Stimulated activated CD8-positive, alpha-beta memory T cell treated with anti-CD3 and anti-CD28 coated beads, Interleukin-12 subunit alpha, Interleukin-12 subunit beta, amount 100 ng/mL, for 4 hours (primary cell): ENCODE data around the gene NLK.
"Not testable (repeated sequence)": the region's sequence is repeated elsewhere in the genome, so short reads cannot be mapped to it uniquely, and the experiment has no call there.

Source experiments
- DNase-seq: peaks from one replicate; pipeline ENCODE4 v3.0.0-alpha.2; 2020; ENCODE audit warnings: low read depth

NLK gene

GRCh38 chr17:28231624-28232023 is 189.1 kb downstream of the NLK start:
- DNase-seq = not testable (repeated sequence)

- DNase-seq = not testable (repeated sequence)
Observed at GRCh38 chr17:28232966-28233870, 190.7 kb downstream of the NLK start.

- DNase-seq = not testable (repeated sequence)
Observed at GRCh38 chr17:28233872-28234856, 191.7 kb downstream of the NLK start.

GRCh38 chr17:28235066-28235700 is 192.7 kb downstream of the NLK start:
- DNase-seq = not testable (repeated sequence)

GRCh38 chr17:28236033-28236653 is 193.7 kb downstream of the NLK start:
- not testable (repeated sequence) for DNase-seq

- not testable (repeated sequence) for DNase-seq
Observed at GRCh38 chr17:28238547-28239270, 196.2 kb downstream of the NLK start.

- DNase-seq = no peak
Observed at GRCh38 chr17:28239271-28239624, 196.8 kb downstream of the NLK start.

- no peak for DNase-seq
Observed at GRCh38 chr17:28240688-28241340, 198.3 kb downstream of the NLK start.

- no peak for DNase-seq
Observed at GRCh38 chr17:28242791-28243190, 200.3 kb downstream of the NLK start.

GRCh38 chr17:28243268-28243667 is 200.8 kb downstream of the NLK start:
- DNase-seq = not testable (repeated sequence)

GRCh38 chr17:28244446-28244845 is 202.0 kb downstream of the NLK start:
- no peak for DNase-seq
